ENCODE measurements around the gene COL6A3.
"Not testable (repeated sequence)": the region's sequence is repeated elsewhere in the genome, so short reads cannot be mapped to it uniquely, and the experiment has no call there.

Gene COL6A3

GRCh38 chr2:237412988-237413776, 782 bp downstream of the COL6A3 start:
- no peak for DNase-seq (ENCODE audit: low read depth)

DNA sequence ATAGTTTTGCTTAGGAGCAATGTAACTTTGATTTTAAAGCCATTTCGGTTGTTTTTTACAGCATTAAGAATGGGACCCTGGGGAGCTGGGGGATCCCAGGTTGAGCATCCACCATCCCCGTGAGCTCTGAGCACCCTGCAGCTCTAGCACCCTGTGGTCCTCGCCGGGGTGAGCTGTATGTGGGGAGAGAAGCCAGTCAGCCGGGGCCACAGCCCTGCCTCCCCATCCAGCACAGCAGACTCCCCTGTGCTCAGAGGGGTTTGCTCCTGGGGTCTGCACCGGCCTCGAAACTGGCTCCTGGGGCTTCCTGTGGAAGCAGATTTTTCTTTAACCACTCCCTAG, 1.3 kb downstream of the COL6A3 start:
- DNase-seq (ENCODE audit: low read depth): no peak

DNA sequence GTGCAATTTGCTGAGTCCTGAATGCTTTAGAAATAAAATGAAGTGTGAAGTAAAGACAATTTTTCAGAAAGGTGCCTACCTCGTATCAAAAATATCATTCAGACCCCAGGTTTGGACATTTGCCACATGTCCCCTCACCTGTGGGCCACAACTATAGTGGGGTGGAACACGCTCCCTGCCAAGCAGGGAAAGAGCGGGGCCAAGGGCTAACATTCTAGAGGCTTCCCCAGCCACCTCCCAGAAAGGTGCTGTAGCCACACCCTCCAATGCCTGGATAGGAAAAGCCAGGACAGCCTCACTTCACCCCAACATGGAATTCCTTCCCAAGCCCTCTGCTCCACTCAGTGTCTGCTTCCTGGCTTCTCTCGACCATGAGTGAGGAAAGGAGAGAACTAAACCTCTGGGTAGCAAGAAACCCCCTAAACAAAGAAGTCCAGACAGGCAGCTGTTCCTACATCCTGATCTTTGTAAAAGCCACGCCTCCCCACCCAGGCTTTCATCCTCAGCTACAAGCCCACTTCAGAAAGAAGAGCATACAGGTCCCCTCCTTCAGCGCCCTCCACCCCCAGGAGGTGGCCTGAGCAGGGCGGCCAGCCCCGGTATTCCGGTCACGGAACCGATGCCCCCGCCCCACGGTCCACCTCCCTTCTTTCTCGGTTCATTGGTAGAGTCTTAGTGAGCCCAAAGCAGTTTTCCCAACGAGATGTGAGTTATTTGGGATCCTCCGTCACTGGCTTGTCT, 2.1 kb downstream of the COL6A3 start:
- DNase-seq (ENCODE audit: low read depth): no peak

DNA sequence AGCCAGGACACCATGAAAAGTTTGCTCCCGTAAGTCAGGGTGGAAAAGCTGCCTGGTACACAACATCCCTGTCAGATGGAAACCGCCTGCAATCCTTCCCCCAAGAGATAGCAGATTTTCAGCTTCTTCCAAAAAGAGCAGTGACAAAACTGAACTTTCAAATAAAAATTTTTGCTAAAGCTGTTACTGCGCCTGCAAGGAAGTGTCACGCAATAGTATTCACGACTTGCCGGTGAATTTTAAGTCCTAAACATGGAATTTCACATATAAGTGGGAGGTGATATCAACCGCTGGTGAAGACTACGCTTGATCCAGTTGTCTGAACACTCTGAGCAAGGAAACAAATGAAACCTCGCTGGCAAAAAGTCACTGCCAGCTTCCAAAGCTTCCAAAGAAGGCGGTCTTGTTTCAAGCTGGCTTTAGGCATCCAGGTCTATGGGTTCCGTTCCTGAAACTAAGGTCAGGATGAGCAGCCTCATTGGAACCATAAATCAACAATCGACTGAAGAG, 2.8 kb downstream of the COL6A3 start:
- DNase-seq (ENCODE audit: low read depth): no peak

DNA sequence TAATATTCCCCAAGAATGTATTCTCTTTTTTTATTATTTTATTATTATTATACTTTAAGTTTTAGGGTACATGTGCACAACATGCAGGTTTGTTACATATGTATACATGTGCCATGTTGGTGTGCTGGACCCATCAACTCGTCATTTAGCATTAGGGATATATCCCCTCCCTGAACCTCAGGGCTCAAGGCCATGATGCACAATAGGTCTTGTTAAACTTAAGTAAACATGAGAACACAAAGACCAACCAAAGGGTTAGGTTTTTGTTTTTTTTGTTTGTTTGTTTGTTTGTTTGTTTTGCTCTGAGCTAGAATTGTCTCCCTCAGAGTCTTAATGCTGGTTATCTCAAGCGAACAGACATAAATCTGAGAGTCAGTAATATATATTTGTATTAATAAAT, 4.7 kb downstream of the COL6A3 start:
- DNase-seq (ENCODE audit: low read depth): not testable (repeated sequence)

DNA sequence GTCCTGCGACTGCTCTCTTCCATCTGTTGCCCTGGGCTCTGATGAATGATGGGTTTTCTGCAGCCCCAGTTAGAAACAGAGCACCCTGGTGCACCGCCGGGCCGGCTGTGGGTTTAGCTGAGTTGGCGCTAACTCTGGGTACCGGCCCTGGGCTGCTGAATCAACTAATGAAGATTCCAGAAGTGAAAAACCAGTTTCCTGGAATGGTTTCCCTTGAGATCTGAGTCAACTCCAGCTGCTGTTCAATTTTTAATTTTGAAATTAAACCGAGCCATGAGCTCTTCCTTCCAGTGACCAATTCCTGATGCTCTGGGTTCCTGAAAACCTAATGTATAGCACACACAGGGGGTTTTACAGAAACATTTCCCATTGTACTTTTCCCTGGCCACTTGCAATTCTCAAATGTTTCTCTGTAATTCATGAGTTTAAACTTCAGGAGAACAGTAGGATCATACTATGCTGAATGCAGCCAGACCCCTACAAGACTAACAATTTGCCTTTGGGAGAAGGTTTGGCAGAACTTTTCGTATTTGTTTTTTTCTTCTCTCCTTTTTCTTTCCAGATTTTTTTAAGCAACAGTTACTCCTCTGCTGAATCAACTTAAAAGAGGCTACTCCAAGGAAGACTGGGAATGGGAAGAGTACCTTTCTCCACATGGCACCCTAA, 5.5 kb downstream of the COL6A3 start:
- no peak for DNase-seq (ENCODE audit: low read depth)

GRCh38 chr2:237407700-237408099, 6.3 kb downstream of the COL6A3 start:
- no peak for DNase-seq (ENCODE audit: low read depth)

- DNase-seq (ENCODE audit: low read depth): no peak
Observed at GRCh38 chr2:237406371-237406895, 7.5 kb downstream of the COL6A3 start.

DNA sequence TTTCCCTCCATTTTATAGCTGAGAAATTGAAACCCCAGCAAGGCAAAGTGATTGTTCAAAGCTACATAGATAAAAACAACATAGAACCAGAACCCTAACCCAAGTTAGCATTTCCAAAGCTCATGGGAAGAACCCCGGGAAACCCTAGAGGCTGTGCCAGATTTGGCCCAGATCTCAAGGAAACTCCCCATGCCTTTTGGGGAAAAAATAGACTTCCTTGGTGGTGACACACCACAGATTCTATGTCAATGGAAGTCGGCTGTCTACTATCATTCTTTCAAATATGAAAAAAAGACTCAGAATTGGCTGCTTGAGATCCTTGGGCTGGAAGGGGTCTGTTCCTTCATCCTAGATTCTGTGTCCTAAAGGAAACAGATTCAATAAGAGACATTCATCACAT, 8.4 kb downstream of the COL6A3 start:
- no peak for DNase-seq (ENCODE audit: low read depth)

DNA sequence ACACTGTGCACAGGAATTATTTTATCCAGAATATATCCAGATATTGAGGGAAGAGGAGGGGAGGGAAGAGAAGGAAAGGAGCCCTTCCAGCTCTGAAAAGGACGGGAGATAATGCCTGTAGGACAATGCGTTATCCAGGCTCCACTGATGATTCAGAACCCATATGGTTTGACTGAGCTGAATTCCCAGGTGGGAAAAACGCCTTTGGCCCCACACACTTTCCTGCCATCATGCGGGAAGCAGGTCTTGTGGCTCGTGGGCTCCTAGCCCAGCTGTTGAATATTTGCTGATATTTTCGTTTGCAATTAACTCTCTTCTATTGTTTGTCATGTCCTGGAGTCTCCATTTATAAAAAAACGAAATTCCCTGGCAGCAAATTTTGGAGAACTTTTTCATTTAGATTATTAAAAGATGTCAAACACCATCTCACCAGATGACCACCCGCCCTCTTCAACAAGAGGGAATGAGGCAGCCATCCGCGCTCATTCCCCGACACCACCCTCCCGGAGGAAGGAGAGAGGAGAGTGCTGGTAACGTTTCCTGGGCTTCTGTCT, 8.9 kb downstream of the COL6A3 start:
- no peak for DNase-seq (ENCODE audit: low read depth)

GRCh38 chr2:237404413-237404812, 9.6 kb downstream of the COL6A3 start:
- no peak for DNase-seq (ENCODE audit: low read depth)

DNA sequence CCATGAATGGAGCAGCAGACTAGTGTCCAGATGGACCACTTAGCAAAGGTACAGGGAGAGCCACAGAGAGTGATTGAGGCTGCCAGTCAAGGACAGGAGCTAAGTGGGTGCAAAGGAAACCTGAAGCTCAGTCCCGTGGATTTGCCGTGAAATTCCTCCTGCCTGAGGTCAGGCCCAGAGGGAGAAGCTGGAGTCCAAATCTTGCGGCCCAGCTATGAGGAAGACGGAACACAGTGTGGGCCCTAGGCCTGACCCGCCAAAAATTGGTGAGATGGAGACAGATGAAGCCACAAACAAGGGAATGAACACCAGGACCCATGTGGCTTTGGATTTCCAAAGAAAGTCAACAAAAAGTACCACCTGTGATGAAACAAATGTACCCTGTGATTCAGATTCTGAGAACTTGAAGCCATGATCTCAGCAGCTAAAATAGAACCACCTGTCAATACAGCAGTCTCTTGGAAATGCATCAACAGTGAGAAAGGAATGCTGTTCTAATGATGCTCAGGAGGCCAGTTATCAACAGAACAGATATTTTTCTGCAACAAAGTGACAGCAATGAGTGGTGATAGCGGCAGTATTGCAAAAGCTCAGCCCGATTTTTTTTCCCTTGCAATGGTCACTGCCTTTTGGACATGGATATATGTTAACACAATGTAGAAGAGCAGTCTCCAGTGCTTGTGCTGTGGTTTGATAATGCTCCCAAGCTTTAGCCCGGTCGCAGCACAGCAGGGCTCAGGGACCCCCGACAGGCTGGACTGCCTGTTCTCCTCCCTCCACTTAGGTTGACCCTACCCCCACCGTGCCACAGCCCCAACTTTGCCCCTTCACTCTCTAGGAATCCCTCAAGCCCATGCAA, 10.7 kb downstream of the COL6A3 start:
- DNase-seq (ENCODE audit: low read depth): no peak

- no peak for DNase-seq (ENCODE audit: low read depth)
Observed at GRCh38 chr2:237400199-237400598, 13.8 kb downstream of the COL6A3 start.

- DNase-seq (ENCODE audit: low read depth): no peak
Observed at GRCh38 chr2:237397072-237397471, 16.9 kb downstream of the COL6A3 start.

GRCh38 chr2:237393523-237393922, 20.4 kb downstream of the COL6A3 start:
- DNase-seq (ENCODE audit: low read depth): no peak

DNA sequence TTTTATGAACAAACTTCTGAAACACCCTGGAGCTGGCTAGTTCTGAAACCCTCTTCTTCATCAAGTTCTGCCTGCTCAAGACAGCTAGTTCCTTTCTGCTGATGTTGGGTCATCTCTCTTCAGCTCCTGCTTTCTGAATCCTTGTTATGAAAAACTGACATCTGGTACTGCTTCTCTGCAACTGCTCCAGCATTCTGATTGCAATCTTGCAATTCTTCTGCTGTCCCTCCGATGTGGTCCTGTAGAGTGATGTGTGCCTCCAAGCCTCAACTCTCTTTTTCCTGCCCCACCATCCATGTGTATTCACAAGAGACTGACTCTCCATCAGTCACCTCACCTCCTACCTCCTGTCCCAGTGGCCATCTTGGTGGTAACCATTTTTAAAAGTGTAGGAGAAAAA, 21.8 kb downstream of the COL6A3 start:
- DNase-seq (ENCODE audit: low read depth): no peak

- no peak for DNase-seq (ENCODE audit: low read depth)
Observed at GRCh38 chr2:237391140-237391539, 22.8 kb downstream of the COL6A3 start.

- DNase-seq (ENCODE audit: low read depth): no peak
Observed at GRCh38 chr2:237390235-237390634, 23.7 kb downstream of the COL6A3 start.

DNA sequence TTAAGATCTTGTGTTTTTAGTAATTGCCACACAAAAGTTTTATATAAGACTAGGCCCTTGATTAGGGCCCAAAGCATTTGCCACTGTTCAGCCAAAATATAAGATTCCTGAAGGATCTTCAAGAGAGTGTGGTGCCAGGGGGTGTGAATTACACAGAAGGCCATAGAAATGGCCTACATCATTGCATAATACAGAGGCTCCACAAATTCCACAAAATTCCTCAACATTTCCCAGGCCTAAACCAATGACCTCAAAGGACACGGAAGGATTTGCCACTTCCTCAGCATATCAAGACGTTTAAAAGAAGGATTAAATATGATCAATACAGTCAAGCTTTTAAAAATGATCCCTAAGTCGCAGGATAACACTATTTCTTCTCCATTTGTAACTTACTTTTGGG, 24.1 kb downstream of the COL6A3 start:
- no peak for DNase-seq (ENCODE audit: low read depth)

- no peak for DNase-seq (ENCODE audit: low read depth)
Observed at GRCh38 chr2:237388036-237388435, 25.9 kb downstream of the COL6A3 start.

DNA sequence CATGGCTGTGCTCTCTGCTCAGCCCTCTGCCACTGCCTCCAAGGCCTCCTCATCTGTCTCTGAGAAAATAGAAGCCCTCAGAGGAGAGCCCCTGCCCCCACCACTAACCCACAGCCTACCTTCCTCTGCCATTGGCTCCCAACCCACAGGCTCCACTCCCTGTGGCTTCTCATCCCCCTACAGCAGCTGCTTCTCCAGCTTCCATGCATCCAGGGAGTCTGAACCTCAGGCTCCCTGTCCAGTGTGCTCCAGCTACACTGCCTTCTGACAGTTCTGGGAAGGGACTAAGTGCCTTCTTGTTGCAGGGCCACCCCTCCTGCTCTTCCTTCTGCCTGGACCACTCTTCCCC, 29.3 kb downstream of the COL6A3 start:
- DNase-seq (ENCODE audit: low read depth): no peak
